DND-41 (cell line): ENCODE measurements around the gene KRTAP4-5.

Source experiments
- ATAC-seq: fragments of 200-7000 bp; cut with Tn5 transposase; 3 replicates; pipeline ENCODE4 v1.9.1; 2021; ENCODE audit warnings: low read depth; ENCODE audit not compliant: insufficient read depth
- DNase-seq: peaks from one replicate; pipeline ENCODE4 v3.0.0-alpha.2; 2020
- H2AFZ ChIP-seq: 2 replicates; pipeline ENCODE4 v1.6.0; 2012; ENCODE audit warnings: low read depth, low read length
- H3K27ac ChIP-seq: 2 replicates; pipeline ENCODE4 v1.5.1; 2012; ENCODE audit warnings: low read length, inconsistent platforms
- H3K27me3 ChIP-seq: fragments of 200-600 bp; sonication (generic); 2 replicates; pipeline ENCODE4 v1.6.0; 2012; ENCODE audit warnings: low read length, mild to moderate bottlenecking, inconsistent platforms; ENCODE audit not compliant: insufficient read depth, poor library complexity
- H3K36me3 ChIP-seq: 2 replicates; pipeline ENCODE4 v1.5.1; 2012; ENCODE audit warnings: low read length, inconsistent platforms; ENCODE audit not compliant: insufficient read depth
- H3K4me1 ChIP-seq: 2 replicates; pipeline ENCODE4 v1.5.1; 2012; ENCODE audit warnings: mild to moderate bottlenecking, low read length; ENCODE audit not compliant: insufficient read depth
- H3K4me2 ChIP-seq: 2 replicates; pipeline ENCODE4 v1.6.0; 2012; ENCODE audit warnings: mild to moderate bottlenecking, moderate library complexity, low read length, inconsistent platforms; ENCODE audit not compliant: insufficient read depth
- H3K4me3 ChIP-seq, 2 experiments: fragments of 200-600 bp in 1 of 2; shearing (Covaris generic) in 1 of 2; 2 replicates each; pipeline ENCODE4 v1.5.1; 2012 to 2016; ENCODE audit warnings: inconsistent platforms in 2 of 2, low read length in 2 of 2, mild to moderate bottlenecking in 2 of 2, low read depth in 1 of 2, moderate library complexity in 1 of 2
- H3K79me2 ChIP-seq: 2 replicates; pipeline ENCODE4 v1.6.0; 2012; ENCODE audit warnings: low read length, inconsistent platforms; ENCODE audit not compliant: insufficient read depth
- H3K9ac ChIP-seq: 2 replicates; pipeline ENCODE4 v1.6.0; 2012; ENCODE audit warnings: low read depth, mild to moderate bottlenecking, inconsistent platforms, low read length, moderate library complexity
- H3K9me3 ChIP-seq: 2 replicates; pipeline ENCODE4 v1.5.1; 2012; ENCODE audit warnings: low read length, moderate library complexity, mild to moderate bottlenecking, inconsistent platforms; ENCODE audit not compliant: insufficient read depth, severe bottlenecking
- H4K20me1 ChIP-seq: 2 replicates; pipeline ENCODE4 v1.6.0; 2012; ENCODE audit warnings: low read length; ENCODE audit not compliant: insufficient read depth
- CTCF ChIP-seq: IDR thresholded peaks from 2 replicates; pipeline ENCODE4 v1.5.1; 2012; ENCODE audit warnings: borderline replicate concordance, low read length, moderate library complexity, mild to moderate bottlenecking; ENCODE audit not compliant: poor library complexity, severe bottlenecking; ENCODE audit errors: extremely low read depth
- EZH2 ChIP-seq: IDR thresholded peaks from 3 replicates; pipeline ENCODE4 v1.6.1; 2012; ENCODE audit warnings: borderline replicate concordance, low read depth, mild to moderate bottlenecking, moderate library complexity, low read length, inconsistent platforms; ENCODE audit not compliant: severe bottlenecking

The KRTAP4-5 gene

DNA sequence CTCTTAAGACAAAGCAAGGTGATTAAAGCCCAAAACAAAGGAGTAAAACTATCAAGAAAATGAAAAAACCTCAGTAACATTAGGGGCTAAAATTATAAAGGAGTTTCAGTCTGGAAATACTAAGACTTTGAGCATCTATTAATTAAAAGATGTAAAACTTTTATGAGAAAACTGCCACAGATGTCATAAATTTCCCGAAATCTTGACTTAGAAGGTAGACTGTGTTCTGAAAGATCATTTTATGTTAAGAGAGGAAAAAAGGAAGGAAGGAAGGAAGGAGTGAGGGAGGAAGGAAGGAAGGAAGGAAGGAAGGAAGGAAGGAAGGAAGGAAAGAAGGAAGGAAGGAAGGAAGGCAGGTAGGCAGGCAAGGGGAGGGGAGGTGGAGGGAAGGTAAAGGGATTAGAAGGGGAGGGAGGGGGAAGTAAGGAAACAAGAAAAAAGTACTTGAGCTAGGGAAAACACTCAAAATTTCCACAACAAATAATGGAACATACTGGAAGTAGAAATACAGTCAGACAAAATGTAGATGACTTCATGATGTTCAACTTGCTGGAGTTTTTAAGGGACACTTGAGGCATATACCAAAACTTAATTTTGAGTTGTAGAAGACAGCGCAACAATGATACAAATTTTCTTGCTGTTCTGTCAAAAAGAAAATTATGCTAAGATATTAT, 2.0 kb downstream of the KRTAP4-5 start:
- Histone ChIP-seq H4K20me1 (no peaks in the 10 kb centered on the region), H3K9me3 (peaks cover 6% of the 10 kb centered on the region), H3K36me3 (no peaks in the 10 kb centered on the region), H3K4me1 (no peaks in the 10 kb centered on the region), H3K27ac (no peak overlapping the region), H3K4me2 (no peak overlapping the region), H3K79me2 (no peaks in the 10 kb centered on the region), H3K9ac (no peak overlapping the region), H3K27me3 (peaks cover 2% of the 10 kb centered on the region), H2AFZ (no peak overlapping the region), H3K4me3 (no peak overlapping the region)
- ATAC-seq (no peak), DNase-seq (no peak)
- no peak for TF ChIP-seq EZH2
- TF ChIP-seq CTCF: no peak

DNA sequence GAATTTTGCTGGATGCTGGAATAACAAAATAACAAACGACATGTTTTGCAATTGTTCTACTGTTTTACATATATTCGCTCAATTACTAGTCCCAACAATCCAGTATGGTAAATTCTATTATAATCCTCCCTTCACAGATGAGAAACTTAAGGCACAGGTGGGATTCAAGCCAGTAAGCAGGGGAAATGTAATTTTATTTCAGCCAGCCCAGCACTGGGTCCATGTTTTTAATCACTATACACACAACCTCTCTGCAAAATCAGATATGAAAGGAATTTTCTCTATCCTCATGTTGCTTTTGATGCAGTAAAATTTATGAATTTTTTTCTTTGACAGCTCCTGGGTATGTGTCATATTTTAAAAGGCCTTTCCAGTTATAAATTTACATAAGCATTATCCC, 4.4 kb downstream of the KRTAP4-5 start:
- Histone ChIP-seq H3K27me3 (no peaks in the 10 kb centered on the region), H3K9ac (no peak overlapping the region), H2AFZ (no peak overlapping the region), H4K20me1 (no peaks in the 10 kb centered on the region), H3K79me2 (no peaks in the 10 kb centered on the region), H3K4me2 (no peak overlapping the region), H3K4me3 (no peak overlapping the region), H3K9me3 (peaks cover 13% of the 10 kb centered on the region), H3K4me1 (no peaks in the 10 kb centered on the region), H3K36me3 (no peaks in the 10 kb centered on the region), H3K27ac (no peak overlapping the region)
- ATAC-seq (no peak), DNase-seq (no peak)
- TF ChIP-seq EZH2 (no peak), CTCF (no peak)

- no peak for DNase-seq
Measured at GRCh38 chr17:41144846-41145245, 4.8 kb downstream of the KRTAP4-5 start.

More at GRCh38 chr17:41144846-41145245, 4.8 kb downstream of the KRTAP4-5 start:
- Histone ChIP-seq H3K27me3 (no peaks in the 10 kb centered on the region), H3K9ac (no peak overlapping the region), H3K4me1 (no peaks in the 10 kb centered on the region), H4K20me1 (no peaks in the 10 kb centered on the region), H3K4me2 (no peak overlapping the region), H3K36me3 (no peaks in the 10 kb centered on the region), H3K27ac (no peak overlapping the region), H2AFZ (no peak overlapping the region), H3K9me3 (peaks cover 15% of the 10 kb centered on the region), H3K4me3 (no peak overlapping the region), H3K79me2 (no peaks in the 10 kb centered on the region)
- ATAC-seq: no peak
- TF ChIP-seq EZH2 (no peak), CTCF (no peak)
